GM10266 (cell line): ENCODE data around the gene DCLK2.

ENCODE experiments used
- DNase-seq: peaks from one replicate; pipeline ENCODE4 v3.0.0; 2012; ENCODE audit errors: extremely low spot score
- TF ChIP-seq, protein P1 (sequence below): IDR thresholded peaks from 2 replicates; pipeline ENCODE4 v1.5.1; 2012; ENCODE audit warnings: mild to moderate bottlenecking, low read depth; ENCODE audit not compliant: control insufficient read depth, insufficient read depth; ENCODE audit errors: missing control alignments

DCLK2 gene

DNA sequence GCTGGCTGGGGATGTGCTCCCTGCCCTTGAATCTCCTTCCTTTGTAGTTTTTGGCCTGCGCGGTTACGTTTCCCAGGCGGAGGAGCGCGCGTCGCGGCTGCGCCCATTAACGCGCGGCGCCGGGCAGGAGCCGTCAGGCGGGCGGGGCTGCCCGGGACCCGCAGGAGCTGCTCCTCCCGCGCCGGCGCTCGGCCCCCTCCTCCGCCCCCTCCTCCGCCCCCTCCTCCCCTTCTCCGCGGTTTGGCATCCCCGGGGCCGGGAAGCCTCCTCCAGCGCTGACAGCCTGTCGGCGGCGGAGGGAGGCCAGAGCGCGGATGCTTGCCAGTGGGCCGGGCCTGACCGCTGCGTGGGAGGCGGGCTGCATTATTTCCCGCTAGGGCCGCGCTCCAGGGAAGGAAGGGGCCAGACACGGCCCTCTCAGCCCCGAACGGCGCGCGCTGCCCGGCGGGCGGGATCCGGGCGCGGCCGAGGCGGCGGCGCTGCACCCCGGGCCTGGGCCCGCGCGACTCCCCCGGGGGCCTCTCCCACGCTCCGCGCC is at the start of gene DCLK2:
DCLK2 (plus strand) TSS at position 405 of the 538 bp plus-strand sequence. CDS start 583 bp downstream, outside the sequence.
- no peak for DNase-seq
- TF ChIP-seq, protein P1, sequence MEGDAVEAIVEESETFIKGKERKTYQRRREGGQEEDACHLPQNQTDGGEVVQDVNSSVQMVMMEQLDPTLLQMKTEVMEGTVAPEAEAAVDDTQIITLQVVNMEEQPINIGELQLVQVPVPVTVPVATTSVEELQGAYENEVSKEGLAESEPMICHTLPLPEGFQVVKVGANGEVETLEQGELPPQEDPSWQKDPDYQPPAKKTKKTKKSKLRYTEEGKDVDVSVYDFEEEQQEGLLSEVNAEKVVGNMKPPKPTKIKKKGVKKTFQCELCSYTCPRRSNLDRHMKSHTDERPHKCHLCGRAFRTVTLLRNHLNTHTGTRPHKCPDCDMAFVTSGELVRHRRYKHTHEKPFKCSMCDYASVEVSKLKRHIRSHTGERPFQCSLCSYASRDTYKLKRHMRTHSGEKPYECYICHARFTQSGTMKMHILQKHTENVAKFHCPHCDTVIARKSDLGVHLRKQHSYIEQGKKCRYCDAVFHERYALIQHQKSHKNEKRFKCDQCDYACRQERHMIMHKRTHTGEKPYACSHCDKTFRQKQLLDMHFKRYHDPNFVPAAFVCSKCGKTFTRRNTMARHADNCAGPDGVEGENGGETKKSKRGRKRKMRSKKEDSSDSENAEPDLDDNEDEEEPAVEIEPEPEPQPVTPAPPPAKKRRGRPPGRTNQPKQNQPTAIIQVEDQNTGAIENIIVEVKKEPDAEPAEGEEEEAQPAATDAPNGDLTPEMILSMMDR, result no peak

DNA sequence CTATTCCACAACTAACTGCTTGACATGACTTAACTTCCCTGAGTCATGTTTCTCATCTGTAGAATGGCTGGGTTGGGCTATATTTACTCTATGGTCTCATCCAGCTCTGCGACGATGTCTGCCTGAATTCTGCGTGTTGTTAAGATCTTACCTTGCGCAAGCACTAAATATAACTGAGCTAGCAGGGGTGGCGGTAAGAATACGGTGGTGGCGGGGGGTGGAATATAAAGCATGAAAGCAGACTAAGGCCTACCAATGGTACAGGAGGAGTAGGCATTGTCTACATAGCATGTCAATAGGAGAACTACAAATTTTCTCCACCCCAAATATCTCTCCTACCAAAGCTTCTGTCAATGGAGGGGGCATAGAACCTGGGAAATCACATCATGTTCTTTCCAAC is 45.7 kb upstream of the DCLK2 start:
- DNase-seq, result no peak
- TF ChIP-seq, protein P1, result no peak

DNA sequence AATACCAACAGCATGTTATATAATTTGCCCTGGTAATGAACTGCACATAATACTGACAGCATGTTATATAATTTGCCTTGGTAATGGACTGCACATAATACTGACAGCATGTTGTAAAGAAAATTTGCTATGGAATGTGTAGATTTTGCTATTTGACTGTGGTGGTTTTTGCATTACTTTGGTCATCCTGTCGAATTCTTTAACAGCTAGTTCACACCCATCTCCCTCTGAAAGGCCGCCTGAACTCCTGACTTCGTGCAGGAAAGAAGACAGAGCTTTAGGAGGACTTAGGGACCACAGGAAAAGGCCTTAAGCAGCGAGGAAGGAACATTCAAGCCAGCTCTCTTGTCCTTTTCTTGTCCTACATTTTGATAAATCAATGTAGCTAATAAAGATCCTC is 45.2 kb upstream of the DCLK2 start:
- DNase-seq, result no peak
- TF ChIP-seq, protein P1, result no peak

DNA sequence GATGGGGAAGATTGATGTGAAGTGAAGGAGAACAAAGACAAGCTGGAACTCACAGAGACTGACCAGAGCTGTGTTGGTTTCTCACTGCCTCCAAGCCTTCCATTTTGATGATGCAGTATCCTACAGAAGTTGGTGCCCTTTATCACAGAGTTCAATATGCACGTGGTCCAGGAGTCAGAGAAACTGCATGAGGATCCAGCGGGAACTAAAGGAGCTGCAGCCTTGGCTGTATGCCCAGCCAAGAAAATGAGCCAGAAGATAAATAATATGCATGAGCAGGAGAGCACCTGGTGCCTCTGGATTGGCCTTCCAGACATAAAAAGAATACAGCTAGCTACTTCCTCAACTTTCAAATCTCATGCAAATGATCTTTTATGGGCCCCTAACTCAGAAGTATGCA is 44.3 kb upstream of the DCLK2 start:
- TF ChIP-seq, protein P1, result no peak
- DNase-seq, result no peak

DNA sequence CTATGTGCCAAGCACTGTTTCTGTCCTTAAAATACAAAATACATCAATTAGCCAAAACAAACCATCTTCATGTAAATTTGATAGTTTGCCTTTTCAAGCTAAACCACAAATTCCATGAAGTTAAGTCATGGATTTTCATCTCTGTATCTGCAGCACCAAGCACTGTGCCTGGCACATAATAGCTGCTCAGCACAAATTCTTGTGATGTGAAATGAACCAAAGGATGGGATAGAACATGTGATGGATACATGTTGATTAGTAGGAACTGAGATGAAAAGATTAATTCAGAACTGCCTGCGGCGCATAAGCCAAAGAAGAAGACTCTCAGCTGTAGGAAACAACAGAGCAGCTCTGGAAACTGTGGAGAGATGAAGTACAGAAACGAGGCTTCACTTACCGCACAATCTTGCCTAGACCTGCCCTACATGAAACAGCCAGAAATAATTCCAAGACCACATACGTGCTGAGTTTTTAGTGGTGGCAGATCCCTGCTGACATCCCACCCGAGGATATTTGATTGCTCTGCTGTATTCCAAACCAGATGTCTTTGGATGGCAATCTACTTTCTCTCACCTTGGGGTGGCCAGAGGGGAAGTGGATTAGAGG is 40.9 kb upstream of the DCLK2 start:
- TF ChIP-seq, protein P1, result no peak
- no peak for DNase-seq

DNA sequence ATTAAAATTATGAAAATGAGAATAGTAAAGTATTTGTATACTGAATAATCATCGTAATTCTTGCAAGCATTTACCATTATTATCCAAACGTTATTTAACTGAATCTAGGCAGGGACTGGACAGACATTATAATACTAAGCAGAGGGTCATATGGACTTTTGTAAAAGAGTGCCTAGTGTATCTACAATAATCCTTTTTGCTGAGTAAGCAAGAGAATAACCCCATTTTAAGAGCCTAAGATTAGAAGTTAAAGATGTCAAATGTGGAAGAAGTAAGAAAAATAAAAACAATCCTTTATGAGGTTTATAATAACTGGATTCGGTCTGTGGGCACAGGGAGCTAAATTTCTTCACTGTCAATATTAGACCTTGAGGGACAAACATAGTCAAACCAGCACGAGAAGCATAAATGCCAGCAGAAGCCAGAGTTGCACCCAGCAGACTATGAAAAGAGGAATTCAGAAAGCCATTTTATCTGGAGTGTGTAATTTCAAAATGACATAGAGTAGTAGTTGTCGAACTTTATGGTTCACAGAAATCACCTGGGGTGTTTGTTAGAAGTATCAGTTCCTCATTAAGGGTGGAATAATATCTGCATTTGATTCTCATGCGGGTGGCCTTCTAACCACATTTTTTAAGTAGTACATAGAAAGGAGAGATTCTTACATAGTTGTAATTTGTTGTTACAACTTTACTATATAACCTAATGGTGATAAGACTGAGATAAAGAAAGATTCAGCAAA is 39.7 kb upstream of the DCLK2 start:
- TF ChIP-seq, protein P1, result no peak
- DNase-seq, result peak; percentile 22

DNA sequence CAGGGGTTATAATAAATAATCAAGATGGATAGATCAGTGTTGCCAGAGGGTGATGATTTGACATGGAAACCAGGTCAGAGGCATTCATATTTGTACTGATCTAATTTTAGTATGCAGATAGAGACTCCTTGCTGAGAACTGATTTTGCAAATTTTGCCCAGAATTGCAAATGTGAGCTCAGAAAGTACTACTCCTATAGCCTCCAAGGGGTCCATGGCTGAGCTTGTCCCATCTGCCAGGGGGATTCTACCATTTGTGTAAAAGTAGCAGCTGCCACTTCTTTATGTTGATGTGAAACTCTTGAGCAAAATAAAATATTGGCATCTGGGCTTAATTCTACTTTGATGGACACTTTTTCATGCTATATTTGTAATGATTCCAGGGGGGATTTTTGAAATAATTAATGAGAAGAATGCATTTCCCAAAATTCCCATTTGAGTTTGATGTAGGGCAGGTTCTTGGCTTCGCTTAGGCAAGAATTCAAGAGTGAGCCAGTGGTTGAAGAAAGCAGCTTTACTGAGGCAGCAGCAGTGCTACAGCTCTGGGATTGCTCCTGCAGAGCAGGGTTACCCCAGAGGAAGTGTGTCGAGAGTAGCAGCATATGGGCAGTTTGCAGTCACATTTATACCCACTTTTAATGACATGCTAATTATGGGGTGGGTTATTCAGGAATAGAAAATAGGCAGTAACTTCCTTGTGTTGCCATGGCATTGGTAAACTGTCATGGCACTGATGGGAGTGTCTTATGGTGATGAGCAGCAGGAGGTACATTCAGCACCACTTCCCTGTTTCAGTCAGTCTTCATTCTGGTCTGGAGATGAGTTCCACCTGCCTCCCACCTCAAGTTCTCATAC is 38.7 kb upstream of the DCLK2 start:
- TF ChIP-seq, protein P1, result no peak
- DNase-seq, result no peak
